ENCODE results near the gene NGF. TPM values are rescaled to one million over a fixed set of nuclear protein-coding genes. Genes with fewer than 3 reads are reported as not detected.
A peak's percentile ranks its signal among the peaks of the same experiment; 100 is the strongest.

The NGF gene
- total RNA-seq, 1 donor from 2014 or later = 2.1 TPM

- no peak for DNase-seq (ENCODE audit: low spot score in 2 of 2)
- H3K27me3 ChIP-seq = no peaks in the 10 kb centered on the region
- TF ChIP-seq CTCF (IDR thresholded peaks at IDR 0.05) = no peak
- no peak overlapping the region for H3K4me3 ChIP-seq
- intact Hi-C loops (cut with DNase I) = no loop called here
- no peaks in the 10 kb centered on the region for H3K4me1 ChIP-seq
- peaks cover 0 to under 1% of the 10 kb centered on the region in 2 donors for H3K9me3 ChIP-seq
- H3K27ac ChIP-seq = peak overlapping the region in 1 of 2 donors; percentile 10
- H3K36me3 ChIP-seq = no peaks in the 10 kb centered on the region
Observed at GRCh38 chr1:115238336-115239147, 99.5 kb downstream of the NGF start.

GRCh38 chr1:115237507-115237906 is 100.5 kb downstream of the NGF start:
- H3K36me3 ChIP-seq = no peaks in the 10 kb centered on the region
- H3K27ac ChIP-seq = no peak overlapping the region
- H3K4me3 ChIP-seq = no peak overlapping the region
- no peaks in the 10 kb centered on the region for H3K4me1 ChIP-seq
- H3K9me3 ChIP-seq = no peaks in the 10 kb centered on the region
- intact Hi-C loops (cut with DNase I) = no loop called here
- no peak for TF ChIP-seq CTCF (IDR thresholded peaks at IDR 0.05)
- DNase-seq (ENCODE audit: low spot score in 2 of 2) = no peak
- H3K27me3 ChIP-seq = no peaks in the 10 kb centered on the region

GRCh38 chr1:115237023-115237422 is 101.0 kb downstream of the NGF start:
- DNase-seq (ENCODE audit: low spot score in 2 of 2) = no peak
- Histone ChIP-seq H3K27ac (no peak overlapping the region), H3K27me3 (no peaks in the 10 kb centered on the region), H3K4me3 (no peak overlapping the region), H3K4me1 (no peaks in the 10 kb centered on the region), H3K36me3 (no peaks in the 10 kb centered on the region), H3K9me3 (no peaks in the 10 kb centered on the region)
- intact Hi-C loops (cut with DNase I) = no loop called here
- no peak for TF ChIP-seq CTCF (IDR thresholded peaks at IDR 0.05)

Other genes starting within 250 kb of the NGF start
- gene TSPAN2, start 248.7 kb downstream of the NGF start, total RNA-seq = 10.9 TPM

Measured in ascending aorta (tissue), 2 donors.